Measurements from ENCODE around the gene TEKT5.
"Not testable (repeated sequence)": the region's sequence is repeated elsewhere in the genome, so short reads cannot be mapped to it uniquely, and the experiment has no call there.

TEKT5 gene

DNA sequence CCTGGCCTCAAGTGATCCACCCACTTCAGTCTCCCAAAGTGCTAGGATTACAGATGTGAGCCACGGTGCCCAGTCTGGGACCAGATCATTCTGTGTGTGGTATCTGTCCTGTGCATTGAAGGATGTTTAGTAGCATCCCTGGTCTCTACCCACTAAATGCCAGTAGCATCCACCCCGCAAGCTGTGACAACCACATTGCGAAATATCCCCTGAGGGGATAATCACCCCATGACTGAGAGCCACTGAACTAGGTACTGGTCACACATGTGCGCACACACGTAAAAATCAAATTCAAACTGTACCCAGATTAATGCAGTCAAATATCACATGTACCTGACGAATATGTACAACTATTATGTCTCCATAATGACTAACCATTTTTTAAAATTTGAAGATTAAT, 35.8 kb downstream of the TEKT5 start:
- no peak for DNase-seq (ENCODE audit: low read depth, low spot score)

DNA sequence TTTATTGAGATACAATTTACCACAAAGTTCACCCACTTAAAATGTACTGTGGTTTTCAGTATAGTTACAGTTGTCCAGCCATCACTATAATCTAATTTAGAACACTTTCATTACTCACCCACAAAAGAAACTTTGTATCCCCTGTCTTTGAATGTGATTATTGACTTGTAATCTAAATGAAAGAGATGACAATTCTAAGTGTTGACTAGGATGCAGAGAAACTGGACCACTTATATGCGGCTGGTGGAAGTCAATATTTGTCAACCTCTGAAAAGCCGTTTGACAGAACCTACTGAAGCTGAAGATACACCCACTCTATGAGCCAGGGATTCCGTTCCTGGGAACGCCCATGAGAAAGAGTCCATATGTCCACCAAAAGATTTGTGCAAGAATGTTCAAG, 36.8 kb downstream of the TEKT5 start:
- DNase-seq (ENCODE audit: low read depth, low spot score), result no peak

DNA sequence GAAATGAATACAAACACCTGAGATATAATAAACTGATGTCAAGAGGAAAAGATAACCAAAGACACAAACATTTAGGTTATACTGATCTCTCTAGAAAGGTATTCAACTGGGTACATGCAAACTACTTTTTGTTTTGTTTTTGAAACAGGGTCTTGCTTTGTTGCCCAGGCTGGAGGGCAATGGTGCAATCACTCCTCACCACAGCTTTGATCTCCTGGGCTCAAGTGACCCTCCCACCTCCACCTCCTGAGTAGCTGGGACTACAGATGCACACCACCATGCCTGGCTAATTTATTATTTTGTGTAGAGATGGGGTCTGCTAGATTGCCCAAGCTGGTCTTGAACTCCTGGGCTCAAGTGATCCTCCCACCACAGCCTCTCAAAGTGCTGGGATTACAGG, 38.1 kb downstream of the TEKT5 start:
- DNase-seq (ENCODE audit: low read depth, low spot score), result no peak

GRCh38 chr16:10655415-10655977, 39.2 kb downstream of the TEKT5 start:
- no peak for DNase-seq (ENCODE audit: low read depth, low spot score)

DNA sequence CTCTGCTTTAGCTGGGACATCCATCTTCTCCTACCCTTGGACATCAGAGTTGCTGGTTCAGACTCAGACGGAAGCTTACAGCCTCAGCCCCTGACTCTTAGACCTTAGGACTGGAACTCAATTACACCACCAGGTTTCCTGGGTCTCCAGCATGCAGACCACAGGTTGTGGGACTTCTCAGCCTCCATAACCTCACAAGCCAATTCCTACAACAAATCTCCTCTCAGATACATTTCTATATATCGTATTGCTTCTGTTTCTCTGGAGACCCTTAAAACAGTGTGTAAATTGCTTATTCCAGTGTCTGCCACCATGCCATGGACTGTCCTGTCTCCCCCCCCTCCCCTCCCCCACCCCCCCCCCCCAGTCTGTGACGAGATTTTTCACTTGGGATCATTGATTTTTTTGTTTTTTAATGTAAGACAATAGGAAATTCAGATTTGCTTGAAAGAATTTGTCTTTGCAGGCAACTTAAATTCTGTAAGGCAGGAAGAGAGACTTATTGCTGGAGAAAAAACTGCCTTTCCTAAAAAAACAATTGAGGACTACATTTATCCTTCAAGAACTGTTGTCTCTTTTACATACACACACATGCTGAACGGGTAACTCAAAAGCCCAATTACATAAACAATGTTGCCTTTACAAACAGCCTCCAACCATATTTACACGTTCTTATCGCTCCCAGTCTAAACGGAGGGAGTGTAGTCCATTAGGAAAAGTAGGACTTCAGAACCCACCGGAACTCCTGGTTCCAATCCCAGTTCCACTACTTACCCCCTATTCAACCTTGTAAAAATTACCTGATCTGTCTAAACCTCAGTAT, 39.9 kb downstream of the TEKT5 start:
- no peak for DNase-seq (ENCODE audit: low read depth, low spot score)

DNA sequence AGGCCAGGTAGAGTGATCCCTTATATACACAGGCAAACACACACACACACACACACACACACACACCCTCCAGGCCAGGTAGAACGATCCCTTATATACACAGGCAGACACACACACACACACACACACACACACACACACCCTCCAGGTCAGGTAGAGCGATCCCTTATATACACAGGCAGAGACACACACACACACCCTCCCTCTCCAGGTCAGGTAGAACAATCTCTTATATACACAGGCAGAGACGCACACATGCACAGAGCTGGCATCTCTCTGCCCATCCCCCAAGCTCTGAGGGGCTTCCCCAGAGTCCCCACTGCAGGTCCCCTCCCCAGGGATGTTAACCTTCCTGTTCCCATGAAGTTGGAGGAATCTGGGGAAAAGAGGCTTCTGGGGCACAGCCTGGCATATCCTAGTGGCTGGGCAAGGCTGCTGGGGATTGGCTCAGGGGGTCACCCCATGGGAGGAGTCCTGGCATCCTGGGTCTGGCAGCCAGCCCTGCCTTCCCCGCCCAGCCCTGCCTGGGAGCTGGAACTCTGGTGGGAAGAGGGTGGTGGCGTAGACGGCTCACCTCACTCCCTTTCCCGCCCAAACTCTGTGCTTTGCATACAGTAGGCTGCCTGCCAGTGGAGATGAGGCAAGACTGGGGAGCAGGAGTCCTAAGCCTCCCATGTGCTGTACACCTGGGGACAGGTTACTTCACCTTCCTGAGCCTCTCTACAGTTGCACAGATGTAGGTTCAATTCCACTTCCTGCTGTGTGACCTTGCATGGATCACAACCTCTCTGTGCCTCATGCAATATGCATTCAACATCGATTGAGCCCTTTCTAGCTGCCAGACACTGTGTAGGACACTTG, 41.8 kb downstream of the TEKT5 start:
- no peak for DNase-seq (ENCODE audit: low read depth, low spot score)

- DNase-seq (ENCODE audit: low read depth, low spot score), result not testable (repeated sequence)
Observed at GRCh38 chr16:10649098-10649497, 45.6 kb downstream of the TEKT5 start.

- no peak for DNase-seq (ENCODE audit: low read depth, low spot score)
Observed at GRCh38 chr16:10647721-10648296, 46.9 kb downstream of the TEKT5 start.

- no peak for DNase-seq (ENCODE audit: low read depth, low spot score)
Observed at GRCh38 chr16:10647264-10647720, 47.4 kb downstream of the TEKT5 start.

GRCh38 chr16:10646581-10647263, 48.0 kb downstream of the TEKT5 start:
- DNase-seq (ENCODE audit: low read depth, low spot score), result no peak

DNA sequence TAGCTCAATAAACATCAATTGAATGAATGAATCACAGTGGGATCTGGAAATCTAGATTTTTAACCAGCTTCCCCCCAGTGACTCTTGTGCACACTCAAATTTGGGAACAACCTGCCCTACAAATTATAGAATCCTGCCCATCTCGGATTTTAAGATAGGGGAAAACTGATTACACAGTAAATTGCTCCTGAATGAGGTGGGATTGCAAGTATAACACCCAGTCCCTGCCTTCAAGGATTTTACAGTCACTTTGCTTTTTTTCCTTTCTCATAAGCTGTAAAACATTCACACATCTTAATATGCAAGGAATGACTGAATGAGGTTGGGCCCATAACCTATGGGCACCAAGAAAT, 48.5 kb downstream of the TEKT5 start:
- DNase-seq (ENCODE audit: low read depth, low spot score), result no peak

- no peak for DNase-seq (ENCODE audit: low read depth, low spot score)
Observed at GRCh38 chr16:10644092-10644491, 50.6 kb downstream of the TEKT5 start.

GRCh38 chr16:10642964-10643363, 51.8 kb downstream of the TEKT5 start:
- DNase-seq (ENCODE audit: low read depth, low spot score), result no peak

GRCh38 chr16:10641953-10642949, 52.5 kb downstream of the TEKT5 start:
- peak; percentile 57 for DNase-seq (ENCODE audit: low read depth, low spot score)

GRCh38 chr16:10641555-10641952, 53.2 kb downstream of the TEKT5 start:
- DNase-seq (ENCODE audit: low read depth, low spot score), result no peak

DNA sequence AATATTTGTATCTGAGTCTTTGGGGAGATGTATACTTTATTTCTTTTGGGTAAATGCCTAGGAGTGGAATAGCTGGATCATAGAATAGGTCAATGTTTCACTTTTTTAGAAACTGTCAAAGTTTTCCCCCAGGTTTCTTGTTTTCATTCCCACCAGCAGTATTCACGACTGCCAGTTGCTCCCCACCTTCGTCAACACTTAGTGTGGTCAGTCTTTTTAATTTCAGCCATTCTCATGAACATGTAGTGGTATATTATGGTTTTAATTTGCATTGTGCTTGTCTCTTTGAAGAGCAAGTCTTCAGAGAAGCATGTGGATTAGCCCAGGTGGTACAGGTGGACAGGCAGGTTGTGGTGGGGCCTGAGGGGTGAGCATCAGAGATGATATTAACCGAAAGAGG, 53.8 kb downstream of the TEKT5 start:
- no peak for DNase-seq (ENCODE audit: low read depth, low spot score)

DNA sequence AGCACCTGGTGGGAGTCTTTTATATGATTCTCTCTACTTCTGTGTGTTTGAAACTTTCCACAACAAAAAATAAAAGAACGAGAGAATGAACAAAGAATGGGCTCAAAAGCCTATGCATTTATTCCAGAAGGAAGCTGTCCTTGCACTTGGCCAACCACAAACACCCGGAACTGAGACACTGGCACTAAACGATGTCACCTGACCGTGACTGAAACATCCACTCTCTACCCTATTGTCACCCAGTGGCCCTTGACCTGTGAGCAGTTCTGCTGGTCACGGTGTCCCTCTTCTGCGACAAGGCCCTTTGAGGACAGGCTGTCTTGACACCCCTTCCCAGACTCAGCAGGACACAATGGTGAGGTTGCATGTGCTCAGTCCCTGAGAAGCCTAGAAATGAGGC, 56.6 kb downstream of the TEKT5 start:
- no peak for DNase-seq (ENCODE audit: low read depth, low spot score)

- DNase-seq (ENCODE audit: low read depth, low spot score), result no peak
Observed at GRCh38 chr16:10637337-10638037, 57.2 kb downstream of the TEKT5 start.

- no peak for DNase-seq (ENCODE audit: low read depth, low spot score)
Observed at GRCh38 chr16:10635365-10636021, 59.2 kb downstream of the TEKT5 start.
